H1 (cell line): ENCODE measurements around the gene MRGPRE. TPM values are rescaled to one million over a fixed set of nuclear protein-coding genes. Genes with fewer than 3 reads are reported as not detected.

Experiments
- SIN3A ChIP-seq, 2 experiments: IDR thresholded peaks in 1 of 2; conservative IDR thresholded peaks in 1 of 2; 2 replicates each; pipeline ENCODE4 v1.6.1; 2011 to 2012; ENCODE audit warnings: low read length in 2 of 2, improper control_type of control experiment in 1 of 2, low read depth in 1 of 2, mild to moderate bottlenecking in 1 of 2
- polyA plus RNA-seq, 7 experiments: library from polyadenylated mRNA; depleted of rRNA in 3 of 7; stranded (reverse) in 5 of 7; unstranded in 2 of 7; fragments of >200 nt in 5 of 7; fragments of 200-250 nt in 2 of 7; gene quantifications; 1 replicate in 5 of 7; 2 replicates in 1 of 7; 4 replicates in 1 of 7; pipeline versions ENCODE4 v1.2.1 to v1.2.3, GENCODE V29; 2011 to 2013; ENCODE audit warnings: missing spikeins in 2 of 7, mixed read lengths in 2 of 7
- total RNA-seq: library from RNA; stranded (reverse); fragmentation: NEBNext Ultra II Directional; extraction: Animal tissue kit (Norgen Biotek cat#: 25700); gene quantifications from 2 replicates; pipeline ENCODE4 v1.2.1, GENCODE V29; 2021

MRGPRE gene
- total and polyA plus RNA-seq, 2 of the 8 experiments (the other 6 are each of a cell fraction or from before 2014, with no cell fraction given): not detected

- TF ChIP-seq SIN3A (conservative IDR thresholded peaks at IDR 0.05 in 1 of 2, IDR thresholded peaks at IDR 0.05 in 1 of 2; ENCODE audit: low read depth in 1 of 2, low read length in 2 of 2): no peak
Observed at GRCh38 chr11:3219281-3219892, 12.8 kb downstream of the MRGPRE start (continued).
